ENCODE measurements around the gene GON7.

The GON7 gene

GRCh38 chr14:93207468-93208308 lies 823 bp upstream of the GON7 start:
- H3K4me3 ChIP-seq (ENCODE audit: low read depth in 1 of 2, low read length in 2 of 2), result peak overlapping the region; percentile 82 to 89
- H3K9ac ChIP-seq (ENCODE audit: low read depth, low read length), result peak overlapping the region; percentile 85
- peak; percentile 43 for ATAC-seq (ENCODE audit: insufficient read depth, low read depth)
- H3K4me1 ChIP-seq (ENCODE audit: insufficient read depth, low read length), result peaks cover 45% of the 10 kb centered on the region
- H3K27me3 ChIP-seq (ENCODE audit: insufficient read depth, low read length, poor library complexity), result no peaks in the 10 kb centered on the region
- peak; percentile 50 for TF ChIP-seq CTCF (IDR thresholded peaks at IDR 0.05; ENCODE audit: borderline replicate concordance, extremely low read depth, low read length, poor library complexity, severe bottlenecking)
- no peak for TF ChIP-seq EZH2 (IDR thresholded peaks at IDR 0.05; ENCODE audit: borderline replicate concordance, low read depth, low read length, severe bottlenecking)
- H3K27ac ChIP-seq (ENCODE audit: low read length), result peak overlapping the region; percentile 88
- H2AFZ ChIP-seq (ENCODE audit: low read depth, low read length), result peak overlapping the region; percentile 81
- peak; percentile 66 for DNase-seq
- H3K4me2 ChIP-seq (ENCODE audit: insufficient read depth, low read length), result peak overlapping the region; percentile 73
- H3K9me3 ChIP-seq (ENCODE audit: insufficient read depth, low read length, severe bottlenecking), result no peaks in the 10 kb centered on the region
- peaks cover 91% of the 10 kb centered on the region for H3K79me2 ChIP-seq (ENCODE audit: insufficient read depth, low read length)
- peaks cover 40% of the 10 kb centered on the region for H3K36me3 ChIP-seq (ENCODE audit: insufficient read depth, low read length)
- peaks cover 30% of the 10 kb centered on the region; the same call in 1 of the 2 replicates for H4K20me1 ChIP-seq (ENCODE audit: insufficient read depth, low read length)

- Histone ChIP-seq H3K79me2 (ENCODE audit: insufficient read depth, low read length) (peaks cover 44% of the 10 kb centered on the region), H2AFZ (ENCODE audit: low read depth, low read length) (no peak overlapping the region)
These were observed 5.6 kb downstream of the GON7 start for GRCh38 chr14:93201155-93201704.

GRCh38 chr14:93200553-93200952 lies 6.3 kb downstream of the GON7 start:
- TF ChIP-seq EZH2 (IDR thresholded peaks at IDR 0.05; ENCODE audit: borderline replicate concordance, low read depth, low read length, severe bottlenecking) (no peak), CTCF (IDR thresholded peaks at IDR 0.05; ENCODE audit: borderline replicate concordance, extremely low read depth, low read length, poor library complexity, severe bottlenecking) (no peak)
- Histone ChIP-seq H3K4me3 (ENCODE audit: low read depth in 1 of 2, low read length in 2 of 2) (no peak overlapping the region), H3K4me1 (ENCODE audit: insufficient read depth, low read length) (peaks cover 17% of the 10 kb centered on the region), H3K27me3 (ENCODE audit: insufficient read depth, low read length, poor library complexity) (no peaks in the 10 kb centered on the region), H3K4me2 (ENCODE audit: insufficient read depth, low read length) (no peak overlapping the region), H4K20me1 (ENCODE audit: insufficient read depth, low read length) (peaks cover 6% of the 10 kb centered on the region; the same call in 1 of the 2 replicates), H3K9me3 (ENCODE audit: insufficient read depth, low read length, severe bottlenecking) (no peaks in the 10 kb centered on the region), H3K27ac (ENCODE audit: low read length) (no peak overlapping the region), H2AFZ (ENCODE audit: low read depth, low read length) (no peak overlapping the region), H3K79me2 (ENCODE audit: insufficient read depth, low read length) (peaks cover 37% of the 10 kb centered on the region), H3K36me3 (ENCODE audit: insufficient read depth, low read length) (peaks cover 22% of the 10 kb centered on the region), H3K9ac (ENCODE audit: low read depth, low read length) (no peak overlapping the region)
- DNase-seq, result no peak
- no peak for ATAC-seq (ENCODE audit: insufficient read depth, low read depth)

More at GRCh38 chr14:93201155-93201704, 5.6 kb downstream of the GON7 start:
- Histone ChIP-seq H3K9me3 (ENCODE audit: insufficient read depth, low read length, severe bottlenecking) (no peaks in the 10 kb centered on the region), H3K4me2 (ENCODE audit: insufficient read depth, low read length) (no peak overlapping the region), H3K27me3 (ENCODE audit: insufficient read depth, low read length, poor library complexity) (no peaks in the 10 kb centered on the region), H3K9ac (ENCODE audit: low read depth, low read length) (no peak overlapping the region), H3K27ac (ENCODE audit: low read length) (no peak overlapping the region), H3K4me3 (ENCODE audit: low read depth in 1 of 2, low read length in 2 of 2) (no peak overlapping the region), H3K4me1 (ENCODE audit: insufficient read depth, low read length) (peaks cover 23% of the 10 kb centered on the region), H4K20me1 (ENCODE audit: insufficient read depth, low read length) (peaks cover 6% of the 10 kb centered on the region; the same call in 1 of the 2 replicates), H3K36me3 (ENCODE audit: insufficient read depth, low read length) (peaks cover 22% of the 10 kb centered on the region)
- DNase-seq (no peak), ATAC-seq (ENCODE audit: insufficient read depth, low read depth) (no peak)
- TF ChIP-seq EZH2 (IDR thresholded peaks at IDR 0.05; ENCODE audit: borderline replicate concordance, low read depth, low read length, severe bottlenecking) (no peak), CTCF (IDR thresholded peaks at IDR 0.05; ENCODE audit: borderline replicate concordance, extremely low read depth, low read length, poor library complexity, severe bottlenecking) (no peak)

Data from DND-41 (cell line).